ENCODE results near the gene WBP4.

Gene WBP4

DNA sequence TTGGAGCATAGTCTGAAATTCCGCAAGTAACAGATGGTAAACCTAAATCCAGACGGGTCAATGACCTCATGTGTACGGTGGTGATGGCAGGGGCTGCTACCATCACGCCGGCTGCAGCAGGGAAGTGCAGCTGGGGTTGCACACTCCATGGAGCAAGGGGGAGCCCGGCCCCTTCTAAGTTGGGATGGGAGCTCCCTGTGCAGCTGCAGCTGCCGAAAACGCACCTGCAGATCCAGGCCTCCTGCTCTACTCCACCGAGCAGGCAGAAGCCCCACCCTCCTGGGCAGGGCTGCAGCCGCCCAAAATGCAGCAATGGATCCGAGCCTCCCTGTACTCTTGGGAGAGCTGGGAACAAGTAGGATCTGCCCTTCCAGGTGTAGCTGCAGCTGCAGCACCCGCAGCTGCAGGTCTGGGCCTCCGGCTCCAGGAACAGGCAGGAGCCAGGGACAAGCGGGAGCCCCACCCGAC is 45.8 kb downstream of the WBP4 start:
- no peak overlapping the region for H3K27ac ChIP-seq (ENCODE audit: low read length, poor library complexity, severe bottlenecking)
- H4K91ac ChIP-seq (ENCODE audit: low read length), result peak overlapping the region; percentile 4
- WGBS, result 81% methylated on average over 15 of the region's 15 CpGs

GRCh38 chr13:41107584-41108014 is 46.3 kb downstream of the WBP4 start:
- H3K27ac ChIP-seq (ENCODE audit: low read length, poor library complexity, severe bottlenecking), result no peak overlapping the region
- no peak overlapping the region for H3K4ac ChIP-seq (ENCODE audit: low read depth in 1 of 2, low read length in 2 of 2)
- no peak overlapping the region for H3K18ac ChIP-seq (ENCODE audit: low read depth in 1 of 2, low read length in 2 of 2)
- WGBS, result 62% methylated on average over 5 of the region's 7 CpGs
- H2BK15ac ChIP-seq (ENCODE audit: low read depth, poor library complexity, severe bottlenecking), result no peak overlapping the region
- no peak overlapping the region for H4K91ac ChIP-seq (ENCODE audit: low read length)
- no peak overlapping the region for H2BK12ac ChIP-seq (ENCODE audit: low read length in 2 of 2)
- H2AFZ ChIP-seq (ENCODE audit: low read depth, low read length), result no peak overlapping the region
- H2BK5ac ChIP-seq (ENCODE audit: low read depth, low read length, poor library complexity, severe bottlenecking), result no peak overlapping the region
- H3K14ac ChIP-seq (ENCODE audit: low read length in 2 of 2), result no peak overlapping the region
- no peak overlapping the region for H3K4me2 ChIP-seq (ENCODE audit: low read length, poor library complexity, severe bottlenecking)
- H3K9me3 ChIP-seq (ENCODE audit: control insufficient read depth, low read length), result no peaks in the 10 kb centered on the region
- H4K8ac ChIP-seq (ENCODE audit: low read length), result no peak overlapping the region
- no peak for DNase-seq
- no peak overlapping the region for H3K4me3 ChIP-seq (ENCODE audit: insufficient read depth in 1 of 2, low read depth in 1 of 2, low read length in 2 of 2)
- no peak overlapping the region for H3K23ac ChIP-seq (ENCODE audit: low read length in 2 of 2)
- no peaks in the 10 kb centered on the region for H3K79me1 ChIP-seq (replicated peaks; ENCODE audit: low read length, poor library complexity, severe bottlenecking)
- H3K9ac ChIP-seq (ENCODE audit: low read length), result no peak overlapping the region
- peaks cover 2% of the 10 kb centered on the region for H3K4me1 ChIP-seq (ENCODE audit: control insufficient read depth, insufficient read depth, low read depth, low read length)
- H2BK120ac ChIP-seq (ENCODE audit: low read depth, low read length), result no peak overlapping the region
- H3K27me3 ChIP-seq (ENCODE audit: control insufficient read depth in 1 of 2, insufficient read depth in 1 of 2, low read length in 2 of 2), result no peaks in the 10 kb centered on the region
- no peaks in the 10 kb centered on the region for H3K36me3 ChIP-seq (ENCODE audit: control insufficient read depth in 1 of 2, insufficient read depth in 2 of 2, low read depth in 1 of 2, low read length in 2 of 2)
- H2AK5ac ChIP-seq (ENCODE audit: low read length, severe bottlenecking), result no peak overlapping the region

More for the DNA sequence above, 45.8 kb downstream of the WBP4 start:
- Histone ChIP-seq H2AK5ac (ENCODE audit: low read length, severe bottlenecking) (no peak overlapping the region), H3K4me1 (ENCODE audit: control insufficient read depth, insufficient read depth, low read depth, low read length) (peaks cover 2% of the 10 kb centered on the region), H3K27me3 (ENCODE audit: control insufficient read depth in 1 of 2, insufficient read depth in 1 of 2, low read length in 2 of 2) (no peaks in the 10 kb centered on the region), H3K9ac (ENCODE audit: low read length) (no peak overlapping the region), H3K4me2 (ENCODE audit: low read length, poor library complexity, severe bottlenecking) (no peak overlapping the region), H2BK15ac (ENCODE audit: low read depth, poor library complexity, severe bottlenecking) (no peak overlapping the region), H3K4ac (ENCODE audit: low read depth in 1 of 2, low read length in 2 of 2) (no peak overlapping the region), H2BK5ac (ENCODE audit: low read depth, low read length, poor library complexity, severe bottlenecking) (no peak overlapping the region), H2AFZ (ENCODE audit: low read depth, low read length) (no peak overlapping the region), H2BK120ac (ENCODE audit: low read depth, low read length) (no peak overlapping the region), H3K18ac (ENCODE audit: low read depth in 1 of 2, low read length in 2 of 2) (no peak overlapping the region), H3K79me1 (replicated peaks; ENCODE audit: low read length, poor library complexity, severe bottlenecking) (no peaks in the 10 kb centered on the region), H2BK12ac (ENCODE audit: low read length in 2 of 2) (no peak overlapping the region), H3K14ac (ENCODE audit: low read length in 2 of 2) (peak overlapping the region in 1 of 2 experiments; percentile 57), H4K8ac (ENCODE audit: low read length) (peak overlapping the region; percentile 2), H3K36me3 (ENCODE audit: control insufficient read depth in 1 of 2, insufficient read depth in 2 of 2, low read depth in 1 of 2, low read length in 2 of 2) (no peaks in the 10 kb centered on the region), H3K23ac (ENCODE audit: low read length in 2 of 2) (no peak overlapping the region), H3K4me3 (ENCODE audit: insufficient read depth in 1 of 2, low read depth in 1 of 2, low read length in 2 of 2) (no peak overlapping the region), H3K9me3 (ENCODE audit: control insufficient read depth, low read length) (no peaks in the 10 kb centered on the region)
- DNase-seq, result no peak

GRCh38 chr13:41111454-41111853 is 50.1 kb downstream of the WBP4 start:
- WGBS, result 90% methylated on average over 7 of the region's 7 CpGs
- no peaks in the 10 kb centered on the region for H3K79me1 ChIP-seq (replicated peaks; ENCODE audit: low read length, poor library complexity, severe bottlenecking)
- no peak overlapping the region for H3K4me3 ChIP-seq (ENCODE audit: insufficient read depth in 1 of 2, low read depth in 1 of 2, low read length in 2 of 2)

DNA sequence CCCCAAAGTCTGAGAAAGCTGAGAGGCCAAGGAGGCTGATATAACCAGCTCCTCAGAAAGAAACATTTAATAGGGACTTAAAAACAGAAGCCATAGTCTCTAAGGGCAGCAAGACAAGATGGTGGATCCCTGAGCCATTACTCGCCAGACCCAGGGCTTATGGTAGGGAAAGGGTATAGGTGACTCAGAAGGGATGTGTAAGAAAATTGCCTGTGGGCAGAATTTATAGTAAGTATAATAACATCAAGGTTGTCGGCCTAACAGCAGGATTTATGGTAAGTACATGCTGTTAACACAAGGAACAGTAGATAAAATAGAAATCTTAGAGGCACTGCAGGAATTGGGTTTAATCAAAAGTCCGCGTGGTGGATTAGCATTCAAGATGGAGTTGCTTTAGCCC is 56.6 kb downstream of the WBP4 start:
- Histone ChIP-seq H2BK12ac (ENCODE audit: low read length in 2 of 2) (no peak overlapping the region), H3K23ac (ENCODE audit: low read length in 2 of 2) (no peak overlapping the region), H3K27me3 (ENCODE audit: control insufficient read depth in 1 of 2, insufficient read depth in 1 of 2, low read length in 2 of 2) (no peaks in the 10 kb centered on the region), H3K14ac (ENCODE audit: low read length in 2 of 2) (no peak overlapping the region), H2AFZ (ENCODE audit: low read depth, low read length) (no peak overlapping the region), H4K8ac (ENCODE audit: low read length) (no peak overlapping the region), H3K9me3 (ENCODE audit: control insufficient read depth, low read length) (no peaks in the 10 kb centered on the region), H3K4me1 (ENCODE audit: control insufficient read depth, insufficient read depth, low read depth, low read length) (no peaks in the 10 kb centered on the region), H3K4ac (ENCODE audit: low read depth in 1 of 2, low read length in 2 of 2) (no peak overlapping the region), H3K9ac (ENCODE audit: low read length) (no peak overlapping the region), H3K4me3 (ENCODE audit: insufficient read depth in 1 of 2, low read depth in 1 of 2, low read length in 2 of 2) (no peak overlapping the region), H4K91ac (ENCODE audit: low read length) (no peak overlapping the region), H3K36me3 (ENCODE audit: control insufficient read depth in 1 of 2, insufficient read depth in 2 of 2, low read depth in 1 of 2, low read length in 2 of 2) (no peaks in the 10 kb centered on the region), H3K4me2 (ENCODE audit: low read length, poor library complexity, severe bottlenecking) (no peak overlapping the region), H2AK5ac (ENCODE audit: low read length, severe bottlenecking) (no peak overlapping the region), H3K79me1 (replicated peaks; ENCODE audit: low read length, poor library complexity, severe bottlenecking) (no peaks in the 10 kb centered on the region), H3K27ac (ENCODE audit: low read length, poor library complexity, severe bottlenecking) (no peak overlapping the region), H3K18ac (ENCODE audit: low read depth in 1 of 2, low read length in 2 of 2) (no peak overlapping the region), H2BK120ac (ENCODE audit: low read depth, low read length) (no peak overlapping the region), H2BK15ac (ENCODE audit: low read depth, poor library complexity, severe bottlenecking) (no peak overlapping the region), H2BK5ac (ENCODE audit: low read depth, low read length, poor library complexity, severe bottlenecking) (no peak overlapping the region)
- WGBS, result 88% methylated on average over 2 of the region's 4 CpGs
- no peak for DNase-seq

More at GRCh38 chr13:41111454-41111853, 50.1 kb downstream of the WBP4 start:
- Histone ChIP-seq H4K8ac (ENCODE audit: low read length) (no peak overlapping the region), H2BK5ac (ENCODE audit: low read depth, low read length, poor library complexity, severe bottlenecking) (no peak overlapping the region), H3K18ac (ENCODE audit: low read depth in 1 of 2, low read length in 2 of 2) (no peak overlapping the region), H3K4me1 (ENCODE audit: control insufficient read depth, insufficient read depth, low read depth, low read length) (peaks cover 2% of the 10 kb centered on the region), H3K4ac (ENCODE audit: low read depth in 1 of 2, low read length in 2 of 2) (no peak overlapping the region), H3K36me3 (ENCODE audit: control insufficient read depth in 1 of 2, insufficient read depth in 2 of 2, low read depth in 1 of 2, low read length in 2 of 2) (no peaks in the 10 kb centered on the region), H2AFZ (ENCODE audit: low read depth, low read length) (no peak overlapping the region), H3K23ac (ENCODE audit: low read length in 2 of 2) (no peak overlapping the region), H3K27ac (ENCODE audit: low read length, poor library complexity, severe bottlenecking) (no peak overlapping the region), H3K27me3 (ENCODE audit: control insufficient read depth in 1 of 2, insufficient read depth in 1 of 2, low read length in 2 of 2) (no peaks in the 10 kb centered on the region), H2BK15ac (ENCODE audit: low read depth, poor library complexity, severe bottlenecking) (no peak overlapping the region), H4K91ac (ENCODE audit: low read length) (no peak overlapping the region), H3K9me3 (ENCODE audit: control insufficient read depth, low read length) (no peaks in the 10 kb centered on the region), H3K9ac (ENCODE audit: low read length) (no peak overlapping the region), H3K14ac (ENCODE audit: low read length in 2 of 2) (no peak overlapping the region), H2BK12ac (ENCODE audit: low read length in 2 of 2) (no peak overlapping the region), H3K4me2 (ENCODE audit: low read length, poor library complexity, severe bottlenecking) (no peak overlapping the region), H2AK5ac (ENCODE audit: low read length, severe bottlenecking) (no peak overlapping the region), H2BK120ac (ENCODE audit: low read depth, low read length) (no peak overlapping the region)
- DNase-seq, result peak; percentile 18
